MG63 (cell line): ENCODE results near the gene EPAS1. TPM values are rescaled to one million over a fixed set of nuclear protein-coding genes. Genes with fewer than 3 reads are reported as not detected.

Source experiments
- DNase-seq: peaks from one replicate; pipeline ENCODE4 v3.0.0-alpha.2; 2020
- H3K27me3 ChIP-seq: fragments of 250-450 bp; sonication (Bioruptor Pico); 2 replicates; pipeline ENCODE4 v1.5.1; 2020; ENCODE audit warnings: mild to moderate bottlenecking, moderate library complexity
- H3K36me3 ChIP-seq: fragments of 250-450 bp; sonication (Bioruptor Pico); 2 replicates; pipeline ENCODE4 v1.5.1; 2020; ENCODE audit warnings: mild to moderate bottlenecking, moderate library complexity
- H3K4me3 ChIP-seq: fragments of 250-450 bp; sonication (Bioruptor Pico); 2 replicates; pipeline ENCODE4 v1.5.1; 2020; ENCODE audit warnings: mild to moderate bottlenecking, moderate library complexity
- H3K9me3 ChIP-seq: fragments of 250-450 bp; sonication (Bioruptor Pico); 2 replicates; pipeline ENCODE4 v1.5.1; 2020; ENCODE audit warnings: mild to moderate bottlenecking, moderate library complexity
- total RNA-seq: library from RNA; depleted of rRNA; stranded (reverse); fragments of >200 nt; shearing (Covaris generic); gene quantifications from 2 replicates; pipeline ENCODE4 v1.2.3, GENCODE V29; 2014; ENCODE audit warnings: low replicate concordance

The EPAS1 gene
- total RNA-seq, 1 experiment from 2014 or later, result 27.6 TPM

DNA sequence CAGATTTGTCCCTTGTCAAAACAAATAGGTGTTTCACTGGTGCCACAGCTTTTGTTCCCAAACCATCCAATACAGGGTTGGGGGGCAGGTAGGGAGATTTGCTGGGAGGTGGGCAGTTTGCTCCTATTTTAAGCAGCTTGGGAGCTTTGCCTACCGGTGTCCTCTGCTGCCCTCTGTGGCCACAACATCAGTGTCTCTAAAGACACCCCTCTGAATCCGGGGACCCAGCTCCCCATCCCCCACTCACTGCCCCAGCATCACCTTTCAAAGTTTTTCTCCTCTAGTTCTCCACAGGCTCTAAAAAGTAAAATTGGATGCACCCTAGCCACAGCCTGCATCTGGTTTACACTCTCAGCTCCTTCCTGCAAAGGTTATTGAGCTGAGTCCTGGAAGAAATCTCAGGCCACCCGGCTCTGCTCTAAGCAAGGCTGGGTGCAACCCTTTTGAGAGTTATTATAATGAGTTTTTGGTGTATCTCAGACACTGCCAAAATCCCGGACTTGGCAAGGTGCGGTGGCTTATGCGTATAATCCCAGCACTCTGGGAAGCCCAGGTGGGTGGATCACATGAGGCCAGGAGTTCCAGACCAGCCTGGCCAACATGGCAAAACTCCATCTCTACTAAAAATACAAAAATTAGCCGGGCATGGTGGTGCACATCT, 2.9 kb upstream of the EPAS1 start:
- no peak overlapping the region for H3K4me3 ChIP-seq
- no peaks in the 10 kb centered on the region for H3K27me3 ChIP-seq
- H3K9me3 ChIP-seq, result no peaks in the 10 kb centered on the region
- H3K36me3 ChIP-seq, result peaks cover 7% of the 10 kb centered on the region
- DNase-seq, result peak; percentile 24

DNA sequence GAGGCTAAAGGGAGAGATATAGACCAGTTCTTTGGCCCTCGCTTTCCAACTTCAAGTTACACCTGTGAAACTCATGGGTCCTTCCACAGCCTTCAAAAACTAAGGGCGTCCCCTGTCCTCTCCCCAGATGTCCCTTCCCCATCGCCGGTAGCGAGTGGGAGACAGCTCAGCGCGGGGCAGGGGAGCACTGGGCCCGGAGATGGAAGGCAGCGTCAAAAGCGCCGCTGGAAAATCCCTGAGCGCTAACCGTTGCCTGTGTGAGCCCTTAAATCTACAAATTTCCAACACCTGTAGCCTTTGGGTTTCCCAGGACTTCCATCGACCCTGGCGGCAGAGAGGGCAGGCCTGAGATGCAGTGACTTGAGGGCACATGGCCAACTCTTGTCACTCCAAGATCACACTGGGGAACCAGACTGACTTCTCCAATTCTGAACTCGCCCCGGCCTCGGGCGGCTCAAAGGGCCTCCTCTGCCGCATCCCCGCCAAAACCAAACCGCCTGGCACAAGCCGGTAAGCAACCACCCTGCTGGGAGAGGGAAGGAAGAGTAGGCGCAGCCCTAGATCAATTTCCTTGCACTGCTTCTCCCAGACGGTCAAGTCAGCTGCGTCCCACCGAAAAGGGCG, 879 bp upstream of the EPAS1 start:
- Histone ChIP-seq H3K9me3 (no peaks in the 10 kb centered on the region), H3K36me3 (peaks cover 15% of the 10 kb centered on the region), H3K4me3 (peak overlapping the region; percentile 90), H3K27me3 (no peaks in the 10 kb centered on the region)
- peak; percentile 72 for DNase-seq

DNA sequence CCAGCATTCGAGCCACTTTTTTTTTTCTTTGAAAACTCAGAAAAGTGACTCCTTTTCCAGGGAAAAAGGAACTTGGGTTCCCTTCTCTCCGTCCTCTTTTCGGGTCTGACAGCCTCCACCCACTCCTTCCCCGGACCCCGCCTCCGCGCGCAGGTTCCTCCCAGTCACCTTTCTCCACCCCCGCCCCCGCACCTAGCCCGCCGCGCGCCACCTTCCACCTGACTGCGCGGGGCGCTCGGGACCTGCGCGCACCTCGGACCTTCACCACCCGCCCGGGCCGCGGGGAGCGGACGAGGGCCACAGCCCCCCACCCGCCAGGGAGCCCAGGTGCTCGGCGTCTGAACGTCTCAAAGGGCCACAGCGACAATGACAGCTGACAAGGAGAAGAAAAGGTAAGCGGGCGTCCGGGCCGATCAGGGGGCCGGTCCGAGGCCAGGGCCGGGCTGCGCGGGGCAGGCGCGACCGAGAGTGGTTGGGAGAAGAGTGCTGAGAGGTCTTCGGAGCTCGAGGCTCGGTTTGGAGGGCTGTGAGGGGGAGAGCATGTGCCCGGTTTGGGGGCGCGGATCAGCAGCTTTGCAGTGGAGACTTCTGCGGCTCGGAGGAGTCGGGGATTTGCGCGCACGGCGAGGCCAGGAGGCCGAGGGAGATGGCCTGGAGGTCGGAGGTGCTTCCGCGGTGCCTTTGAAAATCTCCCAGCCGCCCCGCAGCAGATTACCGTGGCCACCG, 502 bp downstream of the EPAS1 start:
- Histone ChIP-seq H3K4me3 (peak overlapping the region; percentile 90), H3K27me3 (no peaks in the 10 kb centered on the region), H3K36me3 (peaks cover 15% of the 10 kb centered on the region), H3K9me3 (no peaks in the 10 kb centered on the region)
- peak; percentile 59 for DNase-seq

GRCh38 chr2:46298272-46298521, 990 bp downstream of the EPAS1 start:
- H3K27me3 ChIP-seq, result no peaks in the 10 kb centered on the region
- peak overlapping the region; percentile 90 for H3K4me3 ChIP-seq
- no peaks in the 10 kb centered on the region for H3K9me3 ChIP-seq
- H3K36me3 ChIP-seq, result peaks cover 15% of the 10 kb centered on the region
- no peak for DNase-seq

DNA sequence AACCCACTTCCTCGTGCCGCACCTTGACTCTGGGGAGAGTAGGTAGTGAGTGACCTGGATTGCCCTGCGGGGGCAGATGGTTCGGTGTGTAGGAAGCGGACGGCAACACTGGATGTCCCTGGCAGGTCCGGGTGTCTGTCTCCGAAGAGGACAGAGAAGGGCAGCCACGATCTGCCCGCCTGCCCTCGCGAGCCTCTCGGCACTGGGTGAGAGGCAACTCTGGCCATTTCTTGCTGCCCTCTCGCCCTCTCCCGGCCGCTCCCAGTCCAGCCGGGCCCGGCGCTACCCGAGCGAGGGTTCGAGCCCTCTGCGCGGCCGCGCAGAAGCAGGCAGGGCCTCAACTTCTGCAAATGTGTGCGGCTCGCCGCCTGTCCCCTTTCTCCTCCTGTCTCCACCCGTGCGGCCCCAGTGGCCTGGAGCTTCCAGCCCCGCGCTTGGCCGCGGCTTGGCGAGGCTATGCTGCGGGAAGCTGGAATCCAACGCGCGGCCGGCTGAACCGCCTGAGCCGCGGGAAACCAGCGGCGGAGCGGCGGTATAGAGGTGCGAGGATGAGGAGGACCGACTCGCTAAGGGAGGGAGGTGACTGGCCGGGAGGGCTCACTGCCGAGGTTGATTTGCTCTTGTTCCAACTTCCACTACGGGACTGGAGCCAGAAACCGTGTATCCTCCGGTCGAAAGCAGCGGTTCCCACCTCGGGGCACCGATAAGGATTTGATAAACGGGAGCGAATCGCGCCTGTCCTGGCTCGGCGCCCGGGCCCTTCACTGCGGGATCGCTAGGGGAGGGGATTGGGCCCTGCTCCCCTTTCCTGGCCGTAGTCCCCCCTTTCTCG, 1.5 kb downstream of the EPAS1 start:
- peak overlapping the region; percentile 90 for H3K4me3 ChIP-seq
- no peaks in the 10 kb centered on the region for H3K9me3 ChIP-seq
- peaks cover 15% of the 10 kb centered on the region for H3K36me3 ChIP-seq
- H3K27me3 ChIP-seq, result no peaks in the 10 kb centered on the region
- peak; percentile 47 for DNase-seq

DNA sequence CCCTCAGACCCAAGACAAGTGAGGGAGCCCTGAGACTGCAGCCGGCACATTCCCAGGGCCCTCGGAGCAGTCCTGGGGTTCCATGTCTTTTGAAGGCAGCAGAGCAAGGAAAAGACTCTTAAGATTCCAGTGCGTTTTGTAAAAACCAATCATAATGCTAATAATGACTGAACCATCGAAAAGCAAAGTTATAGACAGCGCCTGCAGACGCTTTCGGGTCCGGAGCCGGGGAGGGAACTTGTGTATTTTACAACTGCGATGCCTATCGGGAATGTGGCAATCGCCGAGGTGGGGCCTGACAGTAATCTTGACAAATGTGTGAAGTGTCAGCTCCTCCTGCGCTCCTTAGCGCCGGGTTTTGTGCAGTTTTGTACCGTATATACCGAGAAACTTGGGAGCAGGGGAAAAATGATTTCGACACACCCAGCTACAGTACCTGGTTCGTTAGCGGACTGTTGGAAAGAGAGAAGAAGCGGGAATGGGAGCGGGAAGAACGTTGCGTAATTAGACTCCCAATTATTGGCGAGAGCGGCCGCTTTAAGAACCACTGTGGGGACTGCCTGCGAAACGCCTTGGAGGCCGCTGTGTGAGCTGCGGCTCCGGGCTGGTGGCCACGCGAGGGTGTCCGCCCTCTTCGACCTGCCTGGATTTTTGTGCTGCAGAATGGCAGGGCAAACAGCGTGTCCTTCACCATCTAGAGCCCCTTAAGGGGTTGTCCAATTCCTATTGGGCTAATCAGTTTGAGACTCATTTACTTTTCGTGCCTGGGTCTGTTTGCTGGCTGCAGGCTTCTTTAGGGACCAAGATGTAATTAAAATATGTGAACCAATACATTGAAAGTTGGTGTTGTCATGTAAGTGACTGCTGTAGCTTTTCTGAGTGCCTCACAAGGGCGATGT, 2.4 kb downstream of the EPAS1 start:
- H3K4me3 ChIP-seq, result peak overlapping the region; percentile 90
- no peaks in the 10 kb centered on the region for H3K9me3 ChIP-seq
- peaks cover 20% of the 10 kb centered on the region for H3K36me3 ChIP-seq
- no peaks in the 10 kb centered on the region for H3K27me3 ChIP-seq
- peak; percentile 76 for DNase-seq

DNA sequence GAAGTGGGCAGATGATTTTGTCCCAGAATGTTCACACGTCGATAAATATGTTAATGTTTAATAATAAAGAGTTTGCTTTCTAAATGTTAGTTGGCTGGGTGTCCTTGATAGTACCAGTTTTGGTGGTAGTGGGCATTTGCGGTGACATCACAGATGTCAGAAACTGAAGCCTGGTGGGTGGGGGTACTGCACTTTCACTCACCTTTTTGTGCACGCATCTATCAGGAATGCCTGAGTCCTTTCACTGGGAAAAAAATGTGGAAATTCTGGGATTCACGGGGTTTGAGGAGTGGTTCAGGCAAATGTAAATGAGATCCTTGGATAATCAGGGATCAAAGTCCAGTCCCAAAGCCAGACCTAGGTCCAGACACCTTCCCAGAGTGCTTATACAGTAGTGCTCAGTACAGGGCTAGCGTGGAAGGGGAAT, 3.2 kb downstream of the EPAS1 start:
- Histone ChIP-seq H3K4me3 (peak overlapping the region; percentile 90), H3K9me3 (no peaks in the 10 kb centered on the region), H3K36me3 (peaks cover 28% of the 10 kb centered on the region), H3K27me3 (no peaks in the 10 kb centered on the region)
- no peak for DNase-seq

DNA sequence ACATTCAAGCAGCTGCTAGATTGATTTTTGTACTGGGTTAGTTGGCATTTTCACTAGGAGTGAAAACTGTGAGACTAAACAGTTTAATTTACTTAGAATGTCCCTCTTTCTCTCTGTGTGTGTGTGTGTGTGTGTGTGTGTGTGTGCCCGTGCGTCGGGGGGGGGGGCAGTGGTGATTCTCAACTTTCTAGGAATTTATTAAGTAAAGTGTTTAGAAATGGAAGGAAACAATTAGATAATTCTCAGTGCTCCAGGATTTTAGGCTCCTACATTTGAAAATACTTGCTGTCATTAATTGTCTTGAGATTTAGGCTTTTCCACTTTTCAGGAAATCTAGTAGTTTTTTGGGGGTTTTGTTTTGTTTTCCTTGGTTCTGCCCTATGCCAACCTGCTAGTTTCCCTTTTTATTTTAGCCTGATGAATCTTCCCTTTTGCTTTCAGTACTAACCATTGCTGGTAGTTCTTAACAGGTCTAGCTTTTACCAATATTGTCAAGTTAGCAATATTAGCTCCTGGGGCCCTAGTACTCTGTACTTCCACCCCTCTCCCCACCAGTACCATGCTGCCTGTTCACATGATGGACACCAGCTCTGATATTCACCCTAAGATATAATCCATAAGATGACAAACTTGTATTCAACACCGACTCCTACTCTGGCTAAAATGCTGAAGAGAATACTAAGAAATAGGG, 4.9 kb downstream of the EPAS1 start:
- DNase-seq, result no peak

GRCh38 chr2:46303233-46303632, 6.0 kb downstream of the EPAS1 start:
- Histone ChIP-seq H3K36me3 (peaks cover 30% of the 10 kb centered on the region), H3K27me3 (no peaks in the 10 kb centered on the region), H3K4me3 (no peak overlapping the region), H3K9me3 (no peaks in the 10 kb centered on the region)
- DNase-seq, result no peak

More for the DNA sequence above, 4.9 kb downstream of the EPAS1 start:
- Histone ChIP-seq H3K36me3 (peaks cover 32% of the 10 kb centered on the region), H3K27me3 (no peaks in the 10 kb centered on the region), H3K4me3 (no peak overlapping the region), H3K9me3 (no peaks in the 10 kb centered on the region)

DNA sequence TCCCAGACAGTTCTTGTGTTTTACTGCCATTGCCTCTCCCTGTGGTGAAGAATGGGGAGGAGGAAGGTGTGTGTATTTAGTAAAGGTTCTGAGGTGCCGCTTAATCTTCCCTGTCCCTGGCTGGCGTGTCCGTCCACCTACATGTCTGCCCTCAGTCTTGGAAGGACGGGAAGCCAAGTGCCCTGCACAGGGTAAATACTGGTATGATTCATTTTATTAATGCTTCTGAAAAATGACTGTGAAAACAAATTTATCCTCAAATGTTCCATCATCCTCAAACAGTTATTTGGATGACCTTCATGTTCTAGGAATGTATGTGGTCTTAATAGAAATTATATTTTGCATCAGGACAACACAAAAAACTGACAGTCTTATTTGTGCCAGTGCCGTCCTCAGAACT, 6.6 kb downstream of the EPAS1 start:
- Histone ChIP-seq H3K4me3 (no peak overlapping the region), H3K27me3 (no peaks in the 10 kb centered on the region), H3K36me3 (peaks cover 25% of the 10 kb centered on the region), H3K9me3 (no peaks in the 10 kb centered on the region)
- no peak for DNase-seq

DNA sequence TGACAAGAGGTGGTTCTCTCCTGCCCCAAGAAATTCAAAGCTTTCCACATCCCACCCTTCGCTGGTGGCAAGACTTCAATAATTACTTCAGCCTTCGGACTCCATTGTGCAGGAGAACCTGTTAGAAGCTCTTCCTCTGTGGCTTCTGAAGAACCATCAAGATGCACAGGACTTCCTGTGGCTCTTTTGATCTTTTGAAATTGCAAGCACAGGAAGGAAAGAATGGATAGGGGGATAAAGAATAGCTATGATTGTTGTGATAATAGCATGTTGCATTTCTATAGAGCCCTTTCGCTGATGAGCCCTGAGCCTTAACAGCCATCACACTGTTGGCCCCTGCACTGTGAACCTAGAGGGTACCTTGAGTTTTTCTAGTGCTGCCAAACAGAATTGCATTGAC, 7.4 kb downstream of the EPAS1 start:
- no peak for DNase-seq
- peaks cover 25% of the 10 kb centered on the region for H3K36me3 ChIP-seq
- no peaks in the 10 kb centered on the region for H3K9me3 ChIP-seq
- H3K27me3 ChIP-seq, result no peaks in the 10 kb centered on the region
- H3K4me3 ChIP-seq, result no peak overlapping the region

- no peak for DNase-seq
- Histone ChIP-seq H3K27me3 (no peaks in the 10 kb centered on the region), H3K4me3 (no peak overlapping the region), H3K36me3 (peaks cover 20% of the 10 kb centered on the region), H3K9me3 (no peaks in the 10 kb centered on the region)
These were observed 8.0 kb downstream of the EPAS1 start for GRCh38 chr2:46305187-46305586.

DNA sequence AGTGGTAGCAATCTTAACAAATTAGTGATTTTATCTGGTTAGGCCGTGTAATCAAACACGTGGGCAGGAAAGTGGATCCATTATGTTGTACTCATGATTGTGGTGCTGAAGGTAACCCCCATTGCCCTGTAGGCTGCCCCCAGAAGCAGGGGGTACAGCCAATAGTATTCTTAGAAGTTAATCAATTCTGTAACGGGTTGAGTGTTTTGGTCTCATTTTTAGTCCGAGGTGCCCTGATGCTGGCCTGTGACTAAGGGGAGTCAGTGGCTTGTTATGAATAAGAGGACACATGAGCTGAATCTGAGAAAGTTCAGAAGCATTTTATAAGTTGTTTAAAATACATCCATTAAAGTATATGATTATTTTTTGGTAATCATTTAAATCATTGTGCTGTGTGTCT, 8.6 kb downstream of the EPAS1 start:
- no peak overlapping the region for H3K4me3 ChIP-seq
- DNase-seq, result no peak
- peaks cover 23% of the 10 kb centered on the region for H3K36me3 ChIP-seq
- no peaks in the 10 kb centered on the region for H3K27me3 ChIP-seq
- no peaks in the 10 kb centered on the region for H3K9me3 ChIP-seq

DNA sequence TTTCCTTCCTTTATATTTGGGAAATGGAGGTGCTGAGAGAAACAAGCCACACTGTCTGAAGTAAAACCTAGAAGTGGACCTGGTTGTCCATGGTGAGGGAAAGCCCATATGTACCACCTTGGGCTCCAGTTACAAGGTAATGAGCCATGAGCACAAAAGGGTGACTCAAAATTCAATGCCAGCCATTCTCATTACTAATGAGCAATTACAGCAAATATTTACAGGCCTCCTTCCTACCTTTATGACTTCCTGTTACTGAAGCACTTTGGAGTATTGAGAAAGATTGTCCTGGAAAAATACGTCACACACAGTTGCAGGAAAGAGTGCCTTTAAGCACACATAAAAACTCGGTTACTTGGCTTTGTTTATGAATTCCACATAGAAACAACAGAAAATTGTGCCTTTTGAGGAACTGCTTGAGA, 9.1 kb downstream of the EPAS1 start:
- peaks cover 23% of the 10 kb centered on the region for H3K36me3 ChIP-seq
- H3K4me3 ChIP-seq, result no peak overlapping the region
- no peaks in the 10 kb centered on the region for H3K27me3 ChIP-seq
- no peaks in the 10 kb centered on the region for H3K9me3 ChIP-seq
- no peak for DNase-seq

DNA sequence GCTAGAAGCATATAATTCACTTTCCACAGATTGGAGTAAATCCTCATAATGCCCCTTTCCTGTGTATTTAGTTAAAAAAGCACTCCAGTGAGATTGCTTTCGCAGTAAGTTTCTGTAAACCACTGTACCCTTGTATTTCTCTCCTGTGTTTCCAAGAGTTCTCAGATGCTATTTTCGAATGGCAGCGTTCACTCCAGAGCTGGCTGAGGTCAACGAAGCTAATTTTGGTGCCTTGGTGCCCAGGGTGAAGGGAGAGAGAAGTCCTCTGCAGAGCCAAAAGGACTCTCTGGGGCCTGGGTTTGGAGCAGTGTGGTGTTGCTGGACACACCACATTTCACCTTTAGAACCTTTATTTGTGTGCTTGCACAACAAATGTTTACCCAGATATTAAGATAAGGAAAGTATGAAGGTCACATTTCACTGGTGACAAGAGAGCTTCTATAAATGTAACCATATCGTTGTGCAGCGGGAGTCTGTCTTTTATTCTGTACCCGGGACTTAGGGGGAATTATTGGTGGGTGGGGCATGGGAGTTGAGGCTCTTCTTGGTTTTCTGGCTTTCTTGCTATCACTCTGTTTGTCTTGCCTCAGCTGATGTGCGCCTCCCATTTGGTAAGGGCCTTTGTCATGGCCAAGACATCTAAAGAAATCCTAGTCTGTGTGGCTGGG, 9.9 kb downstream of the EPAS1 start:
- H3K27me3 ChIP-seq, result no peaks in the 10 kb centered on the region
- no peak for DNase-seq

More for the DNA sequence above, 9.9 kb downstream of the EPAS1 start:
- H3K9me3 ChIP-seq, result no peaks in the 10 kb centered on the region
- no peak overlapping the region for H3K4me3 ChIP-seq
- peaks cover 23% of the 10 kb centered on the region for H3K36me3 ChIP-seq
